Transverse colon (tissue), 4 donors: ENCODE results near the gene SMAD5. TPM values are rescaled to one million over a fixed set of nuclear protein-coding genes. Genes with fewer than 3 reads are reported as not detected.
A peak's percentile ranks its signal among the peaks of the same experiment; 100 is the strongest.

Experiments
- DNase-seq: peaks from one replicate; pipeline ENCODE4 v3.0.0-alpha.2; 2019
- H3K27ac ChIP-seq, 4 donors: fragments of 200-600 bp; sonication (generic); 2 replicates each; pipeline ENCODE4 v1.5.1; 2016 to 2018; ENCODE audit warnings: inconsistent platforms in 4 of 4
- H3K27me3 ChIP-seq: fragments of 200-600 bp; sonication (generic); 2 replicates; pipeline ENCODE4 v1.5.1; 2017; ENCODE audit warnings: inconsistent platforms
- H3K36me3 ChIP-seq, 4 donors: fragments of 200-600 bp; sonication (generic); 2 replicates each; pipeline ENCODE4 v1.5.1; 2017 to 2019; ENCODE audit warnings: inconsistent platforms in 4 of 4
- H3K4me1 ChIP-seq, 4 donors: fragments of 200-600 bp; sonication (generic); 2 replicates each; pipeline ENCODE4 v1.5.1; 2017 to 2020; ENCODE audit warnings: inconsistent platforms in 4 of 4
- H3K4me3 ChIP-seq, 4 donors: fragments of 200-600 bp; sonication (generic); 1 replicate in 1 of 4; 2 replicates in 3 of 4; pipeline versions ENCODE4 v1.5.1 to v1.6.1; 2017 to 2019; ENCODE audit warnings: inconsistent platforms in 4 of 4
- H3K9me3 ChIP-seq, 2 donors: fragments of 200-600 bp; sonication (generic); 2 replicates each; pipeline ENCODE4 v1.5.1; 2017 to 2019; ENCODE audit warnings: inconsistent platforms in 2 of 2
- CTCF ChIP-seq, 5 experiments: fragments of 200-600 bp in 3 of 5; fragments of 450-650 bp in 2 of 5; sonication (generic) in 3 of 5; IDR thresholded peaks; 1 replicate in 2 of 5; 2 replicates in 3 of 5; pipeline ENCODE4 v1.5.1; 2016 to 2017; ENCODE audit warnings: antibody characterized with exemption in 5 of 5, inconsistent platforms in 3 of 5, mild to moderate bottlenecking in 2 of 5, moderate library complexity in 1 of 5
- EP300 ChIP-seq: sonication (generic); formaldehyde crosslinking; IDR thresholded peaks from one replicate; pipeline ENCODE4 v1.6.1; 2017; ENCODE audit warnings: antibody characterized with exemption, low read depth
- POLR2A ChIP-seq: fragments of 450-650 bp; IDR thresholded peaks from one replicate; pipeline ENCODE4 v1.6.1; 2016; ENCODE audit warnings: antibody characterized with exemption, mild to moderate bottlenecking, moderate library complexity
- POLR2AphosphoS5 ChIP-seq, 3 donors: sonication (generic); formaldehyde crosslinking; IDR thresholded peaks; one replicate each; pipeline ENCODE4 v1.6.1; 2016; ENCODE audit warnings: antibody characterized with exemption in 3 of 3
- WGBS, 2 donors: methylation state at CpG; one replicate each; pipeline ENCODE4 v1.1.5; 2018; ENCODE audit warnings: low coverage in 1 of 2; 5-methylcytosine and 5-hydroxymethylcytosine counted together
- in situ Hi-C, 4 donors: fragments of 200-750 bp; cut with MboI; loops; one replicate each; pipeline versions ENCODE4 v1.15.0 to v1.15.1; 2017; ENCODE audit warnings: low sequenced_read_pairs in 3 of 4, low pct_ligation_motif_present in 1 of 4, low pct_unique_long_range_greater_than_20kb in 1 of 4
- intact Hi-C: fragments of 100-400 bp; cut with DNase I; formaldehyde crosslinking; loops from one replicate; pipeline ENCODE4 v1.15.1; 2023; ENCODE audit warnings: low total_unique reads
- total RNA-seq, 4 donors: library from RNA; depleted of rRNA; stranded (reverse); fragments of >200 nt; gene quantifications; one replicate each; pipeline ENCODE4 v1.1.0, GENCODE V29; 2016

SMAD5 gene
- total RNA-seq, 4 donors from 2014 or later: 14.2 to 272 (median 32.7) TPM

GRCh38 chr5:136120529-136120928 lies 12.1 kb upstream of the SMAD5 start:
- H3K36me3 ChIP-seq: no peaks in the 10 kb centered on the region
- no peaks in the 10 kb centered on the region for H3K27me3 ChIP-seq
- peaks cover 0 to 20% (median 15%) of the 10 kb centered on the region in 4 donors for H3K4me1 ChIP-seq
- H3K4me3 ChIP-seq: no peak overlapping the region
- 93 to 96% methylated on average over 4 to 5 of the region's 5 CpGs for WGBS, 2 donors
- in situ Hi-C loops: no loop called here
- no peak overlapping the region for H3K27ac ChIP-seq
- no peak for DNase-seq
- no peak for TF ChIP-seq POLR2AphosphoS5 (IDR thresholded peaks at IDR 0.05)
- no peak for TF ChIP-seq POLR2A
- no peak for TF ChIP-seq EP300
- no peak for TF ChIP-seq CTCF (IDR thresholded peaks at IDR 0.05)
- H3K9me3 ChIP-seq: no peaks in the 10 kb centered on the region
- intact Hi-C loops: no loop called here

- Histone ChIP-seq H3K27me3 (no peaks in the 10 kb centered on the region), H3K36me3 (no peaks in the 10 kb centered on the region), H3K27ac (peak overlapping the region; percentile 53 to 81 (median 70)), H3K4me3 (no peak overlapping the region), H3K9me3 (no peaks in the 10 kb centered on the region), H3K4me1 (peaks cover 0 to 20% (median 15%) of the 10 kb centered on the region in 4 donors)
- intact Hi-C loops (no loop called here), in situ Hi-C loops (no loop called here)
- DNase-seq: peak; percentile 33
- TF ChIP-seq POLR2AphosphoS5 (IDR thresholded peaks at IDR 0.05) (peak in 1 of 3 donors; percentile 12), CTCF (IDR thresholded peaks at IDR 0.05) (no peak)
- 47 to 67% methylated on average over 1 of the region's 1 CpG for WGBS, 2 donors
These were observed 9.3 kb upstream of the SMAD5 start for GRCh38 chr5:136123236-136123768.

- WGBS, 2 donors: 89 to 93% methylated on average over 3 of the region's 3 CpGs
- Histone ChIP-seq H3K4me1 (peaks cover 0 to 27% (median 20%) of the 10 kb centered on the region in 4 donors), H3K4me3 (no peak overlapping the region), H3K27ac (no peak overlapping the region), H3K36me3 (no peaks in the 10 kb centered on the region), H3K9me3 (no peaks in the 10 kb centered on the region), H3K27me3 (no peaks in the 10 kb centered on the region)
- intact Hi-C loops: no loop called here
- in situ Hi-C loops: no loop called here
- TF ChIP-seq EP300 (no peak), CTCF (IDR thresholded peaks at IDR 0.05) (no peak), POLR2AphosphoS5 (IDR thresholded peaks at IDR 0.05) (no peak), POLR2A (no peak)
- DNase-seq: no peak
These were observed 5.1 kb upstream of the SMAD5 start for GRCh38 chr5:136127560-136127959.

- Histone ChIP-seq H3K36me3 (no peaks in the 10 kb centered on the region), H3K4me3 (no peak overlapping the region), H3K4me1 (peaks cover 0 to 25% (median 15%) of the 10 kb centered on the region in 4 donors), H3K9me3 (no peaks in the 10 kb centered on the region), H3K27ac (no peak overlapping the region), H3K27me3 (no peaks in the 10 kb centered on the region)
- TF ChIP-seq POLR2A (no peak), EP300 (no peak), CTCF (IDR thresholded peaks at IDR 0.05) (no peak), POLR2AphosphoS5 (IDR thresholded peaks at IDR 0.05) (no peak)
- in situ Hi-C loops: no loop called here
- no peak for DNase-seq
- 49% methylated on average over 4 of the region's 4 CpGs; no CpG with 5 or more reads in 1 of the 2 donors for WGBS, 2 donors
- intact Hi-C loops: no loop called here
These were observed 4.2 kb upstream of the SMAD5 start for GRCh38 chr5:136128481-136128880.
